ENCODE data around the gene ADAM20.
A peak's percentile ranks its signal among the peaks of the same experiment; 100 is the strongest.

DNA sequence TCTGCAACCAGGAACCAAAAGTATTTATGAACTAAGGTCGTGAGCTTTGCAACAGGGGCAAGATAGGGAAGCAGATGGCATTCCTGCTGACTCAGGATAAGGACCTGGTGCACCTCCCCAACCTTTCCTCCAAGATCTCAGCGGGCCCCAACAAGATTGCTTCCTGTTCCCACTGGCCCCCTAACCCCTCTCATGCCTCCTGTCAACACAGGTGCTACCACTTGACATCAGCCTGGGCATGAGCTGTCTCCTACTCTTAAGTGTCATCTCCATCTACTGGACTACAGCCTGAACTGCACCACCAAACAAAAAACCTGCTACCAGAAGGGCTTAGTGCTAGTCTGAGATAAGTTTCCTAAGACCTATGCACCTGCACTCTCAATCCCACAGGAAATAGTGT, 33.0 kb upstream of the ADAM20 start:
- TF ChIP-seq EZH2 (IDR thresholded peaks at IDR 0.05; ENCODE audit: borderline replicate concordance, low read length) (no peak), CTCF (conservative IDR thresholded peaks at IDR 0.05 in 1 of 2, IDR thresholded peaks at IDR 0.05 in 1 of 2; ENCODE audit: extremely low read depth in 1 of 2, insufficient read depth in 1 of 2, low read depth in 1 of 2, low read length in 2 of 2) (peak; percentile 69 to 77)
